AG10803 (cell line): Measurements from ENCODE around the gene TRIM24.

Experiments
- DNase-seq: peaks from one replicate; pipeline ENCODE4 v3.0.0; 2010; ENCODE audit warnings: low read depth
- H3K4me3 ChIP-seq: 2 replicates; pipeline ENCODE4 v1.5.1; 2011; ENCODE audit warnings: mild to moderate bottlenecking, low read length, control low read depth
- CTCF ChIP-seq: conservative IDR thresholded peaks from 2 replicates; pipeline ENCODE4 v1.5.1; 2011; ENCODE audit warnings: mild to moderate bottlenecking, low read length, control low read depth, inconsistent platforms

Gene TRIM24

DNA sequence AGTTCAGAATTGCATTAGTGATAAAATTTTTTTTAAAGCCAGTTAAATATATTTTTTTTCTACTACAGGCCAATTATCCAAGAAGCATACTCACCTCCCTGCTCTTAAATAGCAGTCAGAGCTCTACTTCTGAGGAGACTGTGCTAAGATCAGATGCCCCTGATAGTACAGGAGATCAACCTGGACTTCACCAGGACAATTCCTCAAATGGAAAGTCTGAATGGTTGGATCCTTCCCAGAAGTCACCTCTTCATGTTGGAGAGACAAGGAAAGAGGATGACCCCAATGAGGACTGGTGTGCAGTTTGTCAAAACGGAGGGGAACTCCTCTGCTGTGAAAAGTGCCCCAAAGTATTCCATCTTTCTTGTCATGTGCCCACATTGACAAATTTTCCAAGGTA is 119.1 kb downstream of the TRIM24 start:
- DNase-seq: no peak
- no peak overlapping the region for H3K4me3 ChIP-seq
- TF ChIP-seq CTCF: no peak

DNA sequence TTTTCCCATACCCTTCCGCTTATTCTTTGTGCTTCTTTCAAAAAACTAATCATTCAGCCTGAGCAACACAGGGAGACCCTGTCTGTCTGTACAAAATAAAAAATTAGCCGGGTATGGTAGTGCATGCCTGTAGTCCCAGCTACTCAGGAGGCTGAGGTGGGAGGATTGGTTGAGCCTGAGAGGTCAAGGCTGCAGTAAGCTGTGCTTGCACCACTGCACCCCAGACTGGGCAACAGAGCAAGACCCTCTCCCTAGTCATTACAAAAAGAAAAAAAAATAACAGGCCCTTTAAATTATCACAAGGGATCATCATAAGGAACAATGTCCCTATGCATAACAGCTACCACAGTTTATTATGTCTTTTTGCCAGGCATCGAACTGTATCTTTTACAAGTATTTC is 119.6 kb downstream of the TRIM24 start:
- no peak for DNase-seq
- TF ChIP-seq CTCF: no peak
- H3K4me3 ChIP-seq: no peak overlapping the region

DNA sequence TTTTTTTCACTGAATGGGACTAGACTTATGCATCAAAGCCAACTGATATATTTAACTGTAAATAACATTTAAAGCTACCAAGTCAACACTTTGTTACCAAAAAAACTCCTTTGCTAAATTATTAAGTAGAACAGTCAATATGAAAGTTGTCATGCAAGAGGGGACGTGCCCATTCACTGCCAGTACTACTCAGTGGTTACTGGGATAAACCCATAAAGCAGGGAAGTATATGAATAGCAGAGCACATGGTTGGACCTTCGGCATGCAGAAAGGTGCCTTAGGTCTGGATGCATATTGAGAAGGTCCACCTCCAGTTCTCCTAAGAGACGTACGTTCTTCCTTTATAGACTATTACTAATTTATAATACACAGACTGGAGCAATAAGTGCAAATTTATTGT is 121.0 kb downstream of the TRIM24 start:
- no peak overlapping the region for H3K4me3 ChIP-seq
- TF ChIP-seq CTCF: no peak
- DNase-seq: no peak

- no peak for DNase-seq
- TF ChIP-seq CTCF: no peak
- H3K4me3 ChIP-seq: no peak overlapping the region
Observed at GRCh38 chr7:138584283-138584682, 124.2 kb downstream of the TRIM24 start.

DNA sequence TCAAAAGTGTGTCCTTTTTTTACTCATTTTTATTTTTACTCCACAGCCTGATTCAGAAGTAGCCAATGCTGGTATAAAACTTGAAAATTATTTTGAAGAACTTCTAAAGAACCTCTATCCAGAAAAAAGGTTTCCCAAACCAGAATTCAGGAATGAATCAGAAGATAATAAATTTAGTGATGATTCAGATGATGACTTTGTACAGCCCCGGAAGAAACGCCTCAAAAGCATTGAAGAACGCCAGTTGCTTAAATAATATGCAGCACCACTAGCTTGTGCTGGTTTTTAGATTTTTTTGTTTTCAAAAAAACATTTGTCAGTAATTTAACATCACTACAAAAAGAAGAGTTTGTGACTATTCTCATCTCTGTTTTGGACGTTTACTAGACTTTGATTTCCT is 124.6 kb downstream of the TRIM24 start:
- DNase-seq: peak; percentile 3
- no peak for TF ChIP-seq CTCF
- no peak overlapping the region for H3K4me3 ChIP-seq

DNA sequence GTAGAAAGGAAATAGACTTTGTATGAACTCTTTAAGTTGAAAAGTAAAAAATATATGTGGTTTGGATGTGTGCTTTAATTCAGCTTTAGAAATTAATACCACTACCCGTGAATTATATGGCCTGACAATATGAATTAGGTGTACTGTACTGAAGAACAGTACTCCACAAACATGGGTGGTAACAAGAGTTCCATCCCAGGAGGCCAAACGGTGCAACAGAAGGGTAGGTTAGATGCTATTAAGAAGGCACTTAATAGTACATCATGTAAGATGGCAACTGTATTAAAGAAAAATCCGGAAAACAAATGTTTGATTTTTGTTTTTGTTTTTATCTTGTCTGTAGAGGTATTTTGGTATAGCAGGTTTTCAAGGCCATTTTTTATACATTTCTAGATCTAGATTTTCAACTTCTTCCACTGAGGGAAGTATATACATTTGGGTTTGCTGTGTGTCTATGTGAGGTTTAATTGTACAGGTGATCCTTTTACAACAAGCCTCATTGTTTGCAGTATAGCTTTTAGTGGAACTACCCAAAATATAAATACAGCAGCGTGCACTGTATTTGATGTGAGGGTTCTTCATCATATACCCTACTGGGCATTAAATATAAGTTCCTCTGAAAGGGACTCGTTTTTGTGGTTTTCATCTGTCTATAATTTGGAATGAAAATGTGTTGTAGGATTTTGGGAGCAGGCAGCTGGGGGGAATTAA is 125.4 kb downstream of the TRIM24 start:
- DNase-seq: no peak
- no peak for TF ChIP-seq CTCF

DNA sequence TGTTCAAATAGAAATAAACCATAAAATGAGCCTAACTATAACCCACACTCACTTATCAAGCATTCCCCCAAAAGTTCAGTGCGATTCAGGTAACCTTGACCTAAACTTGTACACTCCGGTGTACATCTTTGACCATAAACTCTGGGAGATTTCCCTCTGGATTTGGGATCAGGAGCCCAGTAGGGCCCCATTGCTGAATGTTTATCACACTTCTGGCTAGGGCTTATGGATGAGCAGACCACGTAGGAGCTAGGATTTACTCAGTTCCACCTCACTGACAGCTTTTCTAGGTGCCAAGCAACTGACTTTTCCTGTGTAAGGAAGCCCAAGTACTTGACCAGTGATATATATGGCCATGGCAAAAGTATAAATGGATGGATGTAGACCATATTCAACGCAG is 127.4 kb downstream of the TRIM24 start:
- TF ChIP-seq CTCF: no peak
- H3K4me3 ChIP-seq: no peak overlapping the region
- DNase-seq: no peak

More for the DNA sequence above, 125.4 kb downstream of the TRIM24 start:
- H3K4me3 ChIP-seq: no peak overlapping the region
